CD4-positive, alpha-beta T cell (primary cell): ENCODE data around the gene RBM18. TPM values are rescaled to one million over a fixed set of nuclear protein-coding genes. Genes with fewer than 3 reads are reported as not detected.

ENCODE experiments used
- ATAC-seq: fragments of 200-7000 bp; cut with Tn5 transposase; one replicate; pipeline ENCODE4 v1.10.0; 2022; ENCODE audit warnings: mild to moderate bottlenecking; ENCODE audit not compliant: poor library complexity
- CTCF ChIA-PET: fragments of 350-600 bp; sonication (Branson Sonifier 250); formaldehyde crosslinking; loops from one replicate; lab custom pipeline; 2021; ENCODE audit warnings: antibody characterized with exemption, inconsistent platforms; lab: Charles Lee
- POLR2A ChIA-PET: fragments of 350-600 bp; sonication (Branson Sonifier 250); formaldehyde crosslinking; loops from one replicate; lab custom pipeline; 2021; ENCODE audit warnings: antibody characterized with exemption, inconsistent platforms; lab: Charles Lee
- DNase-seq, 14 experiments: peaks; one replicate each; pipeline ENCODE4 v3.0.0-alpha.2; 2013 to 2020; ENCODE audit warnings: mixed read lengths in 2 of 14
- H3K27ac ChIP-seq, 2 donors: one replicate each; pipeline versions ENCODE4 v1.5.1 to v1.7.0; 2013; ENCODE audit warnings: low read length in 2 of 2, low read depth in 1 of 2, mild to moderate bottlenecking in 1 of 2
- H3K27me3 ChIP-seq, 2 experiments: 1 replicate in 1 of 2; 2 replicates in 1 of 2; pipeline versions ENCODE4 v1.6.1 to v1.7.0; 2013; ENCODE audit warnings: low read length in 2 of 2, control low read depth in 1 of 2, mild to moderate bottlenecking in 1 of 2, moderate library complexity in 1 of 2; ENCODE audit not compliant: insufficient read depth in 2 of 2, control insufficient read depth in 1 of 2
- H3K36me3 ChIP-seq: one replicate; pipeline ENCODE4 v1.6.1; 2013; ENCODE audit warnings: low read length, control low read depth; ENCODE audit not compliant: insufficient read depth
- H3K4me1 ChIP-seq: one replicate; pipeline ENCODE4 v1.6.1; 2013; ENCODE audit warnings: low read length, control low read depth; ENCODE audit not compliant: insufficient read depth
- H3K4me3 ChIP-seq: one replicate; pipeline ENCODE4 v1.5.1; 2013; ENCODE audit warnings: mild to moderate bottlenecking, low read length, moderate library complexity
- H3K9me3 ChIP-seq, 2 experiments: 1 replicate in 1 of 2; 2 replicates in 1 of 2; pipeline versions ENCODE4 v1.6.1 to v1.7.0; 2013; ENCODE audit warnings: low read length in 2 of 2, mild to moderate bottlenecking in 2 of 2, control low read depth in 1 of 2, moderate library complexity in 1 of 2; ENCODE audit not compliant: control insufficient read depth in 1 of 2, insufficient read depth in 1 of 2
- H3K27ac Mint-ChIP-seq: one replicate; pipeline ENCODE4 v1.8.0; 2020; ENCODE audit warnings: mixed read lengths
- H3K27me3 Mint-ChIP-seq: one replicate; pipeline ENCODE4 v1.8.0; 2021; ENCODE audit warnings: mixed read lengths
- H3K36me3 Mint-ChIP-seq: one replicate; pipeline ENCODE4 v1.8.0; 2021; ENCODE audit warnings: low read depth, mixed read lengths
- H3K4me1 Mint-ChIP-seq: one replicate; pipeline ENCODE4 v1.8.0; 2021; ENCODE audit warnings: low read depth, mixed read lengths
- H3K4me3 Mint-ChIP-seq: one replicate; pipeline ENCODE4 v1.8.0; 2020; ENCODE audit warnings: mild to moderate bottlenecking, mixed read lengths
- H3K9me3 Mint-ChIP-seq: one replicate; pipeline ENCODE4 v1.8.0; 2020; ENCODE audit warnings: mixed read lengths
- CTCF ChIP-seq: fragments of 200-600 bp; IDR thresholded peaks from one replicate; pipeline ENCODE4 v1.8.0; 2022; ENCODE audit warnings: antibody characterized with exemption, mild to moderate bottlenecking
- intact Hi-C, 2 experiments: fragments of 100-400 bp; cut with DNase I in 1 of 2; cut with micrococcal nuclease in 1 of 2; formaldehyde crosslinking; loops; one replicate each; pipeline versions ENCODE4 v1.15.1 to v1.9.0; 2023 to 2025; cut with DNase I, micrococcal nuclease
- total RNA-seq, 174 experiments: library from RNA in 2 of 174; stranded (reverse) in 2 of 174; gene quantifications; one replicate each; pipeline ENCODE4 v1.2.3 and lab custom pipeline; 2021 to 2026

The RBM18 gene
- total RNA-seq, 2 experiments from 2014 or later, result 25.9 to 27.0 TPM

GRCh38 chr9:122287214-122287720, 22.6 kb upstream of the RBM18 start:
- H3K4me1 Mint-ChIP-seq, result no peaks in the 10 kb centered on the region
- H3K27ac ChIP-seq, result no peak overlapping the region
- H3K27me3 Mint-ChIP-seq, result no peaks in the 10 kb centered on the region
- POLR2A ChIA-PET, result no interaction called here
- CTCF ChIA-PET, result no interaction called here
- TF ChIP-seq CTCF, result no peak
- H3K4me1 ChIP-seq, result no peaks in the 10 kb centered on the region
- no peak overlapping the region for H3K4me3 Mint-ChIP-seq
- no peaks in the 10 kb centered on the region for H3K9me3 ChIP-seq
- DNase-seq (no peak), ATAC-seq (no peak)
- H3K9me3 Mint-ChIP-seq, result no peaks in the 10 kb centered on the region
- H3K4me3 ChIP-seq, result no peak overlapping the region
- H3K36me3 Mint-ChIP-seq, result peaks cover 91% of the 10 kb centered on the region
- intact Hi-C loops, result no loop called here
- no peak overlapping the region for H3K27ac Mint-ChIP-seq
- peaks cover 64% of the 10 kb centered on the region for H3K36me3 ChIP-seq
- no peaks in the 10 kb centered on the region for H3K27me3 ChIP-seq

- H3K27me3 Mint-ChIP-seq, result no peaks in the 10 kb centered on the region
- H3K36me3 ChIP-seq, result peaks cover 61% of the 10 kb centered on the region
- intact Hi-C loops, result no loop called here
- ChIA-PET CTCF (no interaction called here), POLR2A (no interaction called here)
- no peak for ATAC-seq
- H3K4me1 Mint-ChIP-seq, result no peaks in the 10 kb centered on the region
- H3K9me3 ChIP-seq, result no peaks in the 10 kb centered on the region
- no peak overlapping the region for H3K27ac Mint-ChIP-seq
- H3K4me1 ChIP-seq, result no peaks in the 10 kb centered on the region
- no peak overlapping the region for H3K4me3 Mint-ChIP-seq
- no peak overlapping the region for H3K4me3 ChIP-seq
- TF ChIP-seq CTCF, result no peak
- peaks cover 91% of the 10 kb centered on the region for H3K36me3 Mint-ChIP-seq
- H3K9me3 Mint-ChIP-seq, result no peaks in the 10 kb centered on the region
- no peaks in the 10 kb centered on the region for H3K27me3 ChIP-seq
- DNase-seq, result no peak
- no peak overlapping the region for H3K27ac ChIP-seq
These were observed 22.1 kb upstream of the RBM18 start for GRCh38 chr9:122286764-122287163.

GRCh38 chr9:122281368-122281767, 16.7 kb upstream of the RBM18 start:
- Mint-ChIP-seq H3K27me3 (no peaks in the 10 kb centered on the region), H3K36me3 (peaks cover 94% of the 10 kb centered on the region), H3K27ac (no peak overlapping the region), H3K4me1 (peaks cover 16% of the 10 kb centered on the region), H3K9me3 (no peaks in the 10 kb centered on the region), H3K4me3 (no peak overlapping the region)
- Histone ChIP-seq H3K9me3 (peaks cover 0 to 4% of the 10 kb centered on the region in 2 experiments), H3K27me3 (no peaks in the 10 kb centered on the region), H3K4me1 (no peaks in the 10 kb centered on the region), H3K27ac (no peak overlapping the region), H3K36me3 (peaks cover 33% of the 10 kb centered on the region), H3K4me3 (no peak overlapping the region)
- TF ChIP-seq CTCF, result no peak
- intact Hi-C loops, result no loop called here
- CTCF ChIA-PET, result no interaction called here
- ATAC-seq (no peak), DNase-seq (no peak)
- POLR2A ChIA-PET, result interaction anchor here (1.6 kb wide), 1 partner anchor 9 kb away, joined by 4 read pairs; no protein-coding TSS in a partner anchor
